ENCODE results near the gene SYT7. TPM values are rescaled to one million over a fixed set of nuclear protein-coding genes. Genes with fewer than 3 reads are reported as not detected.

The SYT7 gene
- total and polyA plus RNA-seq, 2 of the 8 experiments (the other 6 are each of a cell fraction or from before 2014, with no cell fraction given), result 9.6 to 10.5 TPM

GRCh38 chr11:61507012-61507768 is 73.7 kb downstream of the SYT7 start:
- H3K4me3 ChIP-seq (ENCODE audit: extremely low read depth in 1 of 4, insufficient read depth in 2 of 4, low read depth in 3 of 4, low read length in 4 of 4), result no peak overlapping the region

More at GRCh38 chr11:61507012-61507768, 73.7 kb downstream of the SYT7 start:
- H4K5ac ChIP-seq (ENCODE audit: insufficient read length, low read depth, low read length), result no peak overlapping the region
- no peak overlapping the region for H4K8ac ChIP-seq (ENCODE audit: extremely low read depth, insufficient read depth, low read length)
- no peak overlapping the region for H2BK5ac ChIP-seq (ENCODE audit: low read depth, low read length)
- H2BK120ac ChIP-seq (replicated peaks; ENCODE audit: low read depth, low read length), result no peak overlapping the region
- peak overlapping the region; percentile 38; the same call in 1 of the 2 replicates for H2BK15ac ChIP-seq (ENCODE audit: low read length)
- no peak overlapping the region for H3K23ac ChIP-seq (ENCODE audit: insufficient read length)
- H3K4ac ChIP-seq (replicated peaks; ENCODE audit: insufficient read length, low read depth, low read length), result no peak overlapping the region
- no peaks in the 10 kb centered on the region for H3K79me2 ChIP-seq (ENCODE audit: control insufficient read depth in 1 of 2, insufficient read depth in 2 of 2, low read length in 2 of 2)
- no peak overlapping the region; the same call in 1 of the 2 replicates for H2BK12ac ChIP-seq (ENCODE audit: low read depth, low read length)
- ChIA-PET POLR2A (ENCODE audit: partially characterized antibody) (interaction anchor here (1.5 to 5.1 kb wide), 3 partner anchors 18 to 61 kb away, joined by 3 to 24 read pairs (median 4); no protein-coding TSS in a partner anchor), CTCF (ENCODE audit: partially characterized antibody) (interaction anchor here (0.9 to 40.4 kb wide), 8 partner anchors 10 to 150 kb away, joined by 3 to 2106 read pairs (median 6); a partner anchor contains a TSS)
- peak overlapping the region; percentile 83 to 97; a peak in 2 of 4 replicates for H3K4me2 ChIP-seq (ENCODE audit: insufficient read depth in 1 of 2, low read depth in 2 of 2, low read length in 2 of 2)
- peaks cover 13 to 43% (median 40%) of the 10 kb centered on the region in 4 experiments for H3K27me3 ChIP-seq (replicated peaks in 1 of 4; ENCODE audit: control insufficient read depth in 3 of 4, extremely low read depth in 1 of 4, insufficient read depth in 3 of 4, low read length in 3 of 4)
- H3K27ac ChIP-seq (ENCODE audit: low read depth, low read length), result no peak overlapping the region
- no peak for TF ChIP-seq RFX5 (IDR thresholded peaks at IDR 0.05; ENCODE audit: borderline replicate concordance, low read depth, low read length)
- TF ChIP-seq POLR2A (IDR thresholded peaks at IDR 0.05; ENCODE audit: control extremely low read depth in 1 of 2, low read depth in 2 of 2, low read length in 2 of 2), result no peak
- TF ChIP-seq ATF2 (IDR thresholded peaks at IDR 0.05; ENCODE audit: low read length), result no peak
- TF ChIP-seq ZNF274 (IDR thresholded peaks at IDR 0.05; ENCODE audit: borderline replicate concordance, extremely low read depth, low read length), result no peak
- TF ChIP-seq EZH2 (IDR thresholded peaks at IDR 0.05; ENCODE audit: low read depth, low read length, severe bottlenecking), result no peak
- TF ChIP-seq SRF (IDR thresholded peaks at IDR 0.05; ENCODE audit: low read depth, low read length), result no peak
- no peak for TF ChIP-seq CHD2 (IDR thresholded peaks at IDR 0.05; ENCODE audit: low read length)
- no peak for TF ChIP-seq CHD1 (IDR thresholded peaks at IDR 0.05; ENCODE audit: low read depth, low read length)
- H3K14ac ChIP-seq (ENCODE audit: insufficient read length), result no peak overlapping the region
- no peak overlapping the region for H3K9ac ChIP-seq (replicated peaks in 1 of 4; ENCODE audit: extremely low read depth in 1 of 4, low read depth in 3 of 4, low read length in 3 of 4)
- H3K4me1 ChIP-seq (replicated peaks in 1 of 4; ENCODE audit: control insufficient read depth in 3 of 4, insufficient read depth in 4 of 4, low read length in 3 of 4), result peaks cover 4 to 27% (median 17%) of the 10 kb centered on the region in 4 experiments
- H4K20me1 ChIP-seq (replicated peaks in 1 of 2; ENCODE audit: control insufficient read depth in 1 of 2, insufficient read depth in 2 of 2, low read length in 2 of 2), result peaks cover 0 to 1% of the 10 kb centered on the region in 2 experiments
- H3K9me3 ChIP-seq (ENCODE audit: insufficient read depth in 2 of 2, low read depth in 1 of 2, low read length in 1 of 2), result no peaks in the 10 kb centered on the region
- peaks cover 10% of the 10 kb centered on the region; the same call in 1 of the 2 replicates for H3K23me2 ChIP-seq (ENCODE audit: low read depth, low read length)
- H3K56ac ChIP-seq (replicated peaks; ENCODE audit: insufficient read length, low read depth, low read length), result no peak overlapping the region
- no peak overlapping the region for H4K91ac ChIP-seq (replicated peaks; ENCODE audit: insufficient read length, low read length)
- H2AK5ac ChIP-seq (ENCODE audit: low read depth, low read length), result no peak overlapping the region
- no peak overlapping the region for H2AFZ ChIP-seq (ENCODE audit: low read length)
- 0 out of 2 replicates have a peak overlapping the region, but pooled peaks have one; percentile 51 for H2BK20ac ChIP-seq (ENCODE audit: low read length)
- no peaks in the 10 kb centered on the region; the same call in 1 of the 2 replicates for H3K79me1 ChIP-seq (ENCODE audit: low read depth, low read length)
- no peaks in the 10 kb centered on the region for H3K36me3 ChIP-seq (ENCODE audit: control insufficient read depth in 2 of 4, insufficient read depth in 4 of 4, low read length in 3 of 4)
- no peak overlapping the region for H3K18ac ChIP-seq (ENCODE audit: extremely low read depth, low read length)
- 80% methylated on average over 14 of the region's 14 CpGs; no CpG with 5 or more reads in 1 of the 2 experiments for WGBS, 2 experiments (ENCODE audit: extremely low coverage in 1 of 2, insufficient coverage in 1 of 2, insufficient read length in 1 of 2, insufficient replicate concordance in 2 of 2, low coverage in 1 of 2, low lambda C conversion rate in 2 of 2, missing lambda C conversion rate in 1 of 2)
- DNase-seq (ENCODE audit: low read depth in 1 of 2, low spot score in 2 of 2), result no peak
- FAIRE-seq, result no peak

All from H1 (cell line).